ENCODE results near the gene PEX14. TPM values are rescaled to one million over a fixed set of nuclear protein-coding genes. Genes with fewer than 3 reads are reported as not detected.

The PEX14 gene
- total RNA-seq, 1 donor from 2014 or later = 47.6 TPM

DNA sequence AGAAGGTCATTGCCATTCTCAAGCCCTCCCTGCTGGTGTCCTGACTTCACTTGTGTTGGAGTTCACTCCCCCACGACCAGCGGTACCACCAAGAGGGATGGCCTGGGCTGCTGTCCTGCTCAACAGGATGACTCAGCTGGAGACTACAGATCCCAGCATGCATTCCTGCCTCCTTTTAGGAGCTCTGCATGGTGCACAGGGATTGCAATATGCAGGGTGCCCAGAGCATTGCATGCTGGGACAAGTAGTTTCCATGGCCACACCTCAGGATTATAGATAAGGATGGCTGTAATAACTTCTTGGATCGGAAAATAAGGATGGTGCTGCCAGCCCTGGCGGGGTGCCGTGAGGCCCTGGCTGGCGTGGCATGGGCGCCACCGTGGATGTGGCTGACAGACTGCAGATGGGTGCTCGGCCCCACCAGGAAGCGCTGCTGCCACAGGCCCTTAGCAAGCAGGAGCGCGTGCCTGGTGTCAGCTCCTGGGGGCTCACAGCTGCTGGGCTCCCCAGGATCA is 171.7 kb downstream of the PEX14 start:
- DNase-seq (ENCODE audit: low spot score) = no peak

DNA sequence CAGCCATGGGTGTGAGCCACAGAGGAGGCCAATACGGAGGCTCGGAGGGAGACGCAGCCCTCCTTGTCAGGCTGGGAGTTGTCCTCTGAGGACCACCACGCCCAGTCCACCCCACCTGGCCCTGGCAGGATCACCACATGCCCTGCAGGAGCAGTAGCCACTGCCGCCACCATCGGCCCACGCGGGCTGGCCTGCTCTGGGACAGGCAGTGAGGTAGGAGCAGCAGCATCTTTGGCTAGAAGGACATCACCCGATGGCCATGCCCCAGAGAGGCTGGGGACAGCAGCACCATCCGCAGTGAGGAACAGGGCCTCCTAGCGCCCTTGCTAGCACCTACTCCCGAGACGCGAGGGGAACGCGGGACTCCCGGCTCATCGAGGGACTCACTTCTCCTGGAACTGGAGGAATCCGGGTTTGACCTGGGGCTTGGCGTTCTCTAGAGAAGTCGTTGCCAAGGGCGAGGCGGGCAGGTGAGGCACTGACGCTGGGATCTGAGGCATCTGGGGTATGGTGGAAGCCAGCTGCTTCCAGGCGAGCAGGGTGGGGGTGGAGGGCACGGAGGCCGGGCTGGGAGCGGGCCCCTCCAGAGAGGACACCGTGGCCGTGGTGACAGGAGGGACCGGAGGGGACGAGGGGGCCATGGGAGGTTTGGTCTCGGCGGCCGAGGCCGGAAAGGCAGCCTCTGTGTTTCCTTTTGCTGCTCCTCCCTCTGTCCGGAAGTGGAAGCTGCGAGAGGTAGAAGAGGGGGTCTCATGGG is 172.8 kb downstream of the PEX14 start:
- DNase-seq (ENCODE audit: low spot score) = no peak

DNA sequence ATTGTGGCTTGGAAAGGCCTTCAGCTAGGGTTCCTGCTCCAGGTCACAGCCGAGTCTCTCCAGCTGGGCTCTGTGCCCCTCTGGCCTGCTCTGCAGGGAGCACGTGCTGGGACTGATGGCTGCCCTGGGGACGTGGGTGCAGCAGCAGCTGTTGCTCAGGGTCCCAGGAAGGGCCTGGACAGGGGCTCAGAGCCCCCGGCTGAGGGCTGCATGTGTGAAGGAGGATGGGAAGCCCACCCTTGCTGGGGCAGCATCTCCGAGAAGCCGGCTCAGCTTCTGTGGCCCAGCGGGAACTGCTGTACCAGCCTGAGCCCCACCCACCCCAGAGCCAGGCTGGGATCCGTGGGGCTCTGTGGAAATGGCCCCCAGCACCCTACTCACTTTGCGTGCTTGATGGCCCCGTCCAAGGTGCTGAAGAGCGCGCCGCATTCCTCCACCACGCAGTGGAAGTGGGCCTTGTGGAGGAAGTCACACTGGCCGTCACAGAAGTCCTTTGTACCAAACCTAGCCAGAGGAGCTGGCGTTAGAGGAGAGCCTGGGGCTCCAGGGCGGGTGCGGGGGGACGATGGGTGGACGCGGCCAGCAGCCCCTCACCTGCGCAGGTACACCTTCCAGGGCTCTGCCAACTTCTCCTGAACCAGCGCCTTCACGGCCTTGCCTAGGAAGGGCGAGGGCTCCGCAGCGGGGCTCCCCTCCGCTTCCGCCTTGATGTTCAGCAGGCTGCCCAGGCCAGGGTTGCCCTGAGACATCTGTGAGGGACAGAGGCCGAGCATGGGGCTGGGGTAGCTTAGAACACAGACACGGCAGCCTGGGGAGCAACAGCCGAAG is 174.2 kb downstream of the PEX14 start:
- no peak for DNase-seq (ENCODE audit: low spot score)

DNA sequence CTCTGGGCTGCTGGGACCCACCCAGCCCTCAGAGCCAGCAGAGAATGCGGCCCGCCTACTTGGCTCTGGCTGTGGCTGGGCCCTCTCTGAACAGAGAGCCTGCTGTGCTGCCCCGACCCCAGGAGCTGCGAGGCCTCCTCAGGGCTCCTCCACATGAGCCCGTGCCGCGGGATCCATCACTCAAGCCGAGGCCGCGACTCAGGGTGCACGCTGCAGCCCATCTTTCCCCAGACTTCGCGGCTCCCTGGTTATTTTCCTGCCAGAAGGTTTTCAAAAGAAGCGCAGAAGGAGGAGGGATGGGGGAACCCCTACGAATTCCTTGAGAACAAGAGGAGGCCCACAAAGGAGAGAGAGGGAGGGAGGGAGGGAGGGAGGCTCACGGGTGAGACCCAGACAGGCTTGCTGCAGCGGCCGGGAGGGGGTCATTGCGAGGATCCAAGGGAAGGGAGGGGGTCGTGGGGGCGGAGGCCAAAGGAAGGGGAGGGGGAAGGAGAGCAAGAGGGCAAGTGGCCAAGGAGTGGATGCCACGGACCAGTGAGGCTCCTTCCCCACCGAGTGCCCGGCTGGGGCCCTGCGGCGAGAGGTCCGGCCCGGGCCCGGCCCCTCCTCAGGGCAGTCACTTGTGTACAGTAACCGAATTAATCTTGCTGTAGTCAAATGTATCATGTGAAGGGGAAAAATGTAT is 174.9 kb downstream of the PEX14 start:
- no peak for DNase-seq (ENCODE audit: low spot score)

DNA sequence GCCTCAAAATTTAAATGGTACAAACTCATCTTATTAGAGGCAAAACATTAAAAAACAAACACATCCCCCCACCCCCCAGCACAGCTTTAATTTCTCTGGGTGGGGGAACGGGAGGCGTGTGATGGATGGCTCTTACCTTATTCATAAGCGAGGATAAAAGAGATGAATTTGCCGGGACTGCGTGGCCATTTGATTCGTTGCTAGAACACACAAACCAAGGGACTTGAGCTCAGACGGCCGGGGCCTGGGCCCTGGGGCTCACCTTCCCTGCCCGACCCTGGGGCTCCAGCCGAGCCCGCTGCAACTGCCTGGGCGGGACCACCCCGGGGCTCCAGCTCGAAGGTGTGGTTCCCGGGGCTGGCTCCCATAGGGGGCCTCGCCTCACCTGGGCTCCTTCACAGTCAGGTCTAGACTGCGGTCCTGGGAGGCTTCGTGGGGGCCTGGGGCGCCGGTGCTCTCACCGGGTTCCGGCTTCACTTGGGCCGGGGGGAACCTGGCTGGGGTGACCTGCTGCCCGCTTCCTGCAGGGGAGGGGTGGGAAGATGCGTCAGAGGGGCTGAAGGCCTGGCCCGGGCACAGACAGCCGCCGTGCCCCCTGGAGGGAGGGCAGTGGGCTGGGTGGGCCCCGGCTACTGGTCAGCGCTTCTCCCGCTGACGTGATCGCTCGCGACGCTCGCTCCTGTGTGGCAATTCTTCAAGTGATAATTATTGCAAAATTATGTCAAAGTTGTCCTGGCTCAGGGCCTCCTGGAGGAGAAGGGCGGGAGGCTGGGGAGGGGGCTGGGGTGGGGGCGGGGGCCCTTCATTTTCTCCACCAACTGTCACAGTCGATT is 176.0 kb downstream of the PEX14 start:
- DNase-seq (ENCODE audit: low spot score) = no peak

DNA sequence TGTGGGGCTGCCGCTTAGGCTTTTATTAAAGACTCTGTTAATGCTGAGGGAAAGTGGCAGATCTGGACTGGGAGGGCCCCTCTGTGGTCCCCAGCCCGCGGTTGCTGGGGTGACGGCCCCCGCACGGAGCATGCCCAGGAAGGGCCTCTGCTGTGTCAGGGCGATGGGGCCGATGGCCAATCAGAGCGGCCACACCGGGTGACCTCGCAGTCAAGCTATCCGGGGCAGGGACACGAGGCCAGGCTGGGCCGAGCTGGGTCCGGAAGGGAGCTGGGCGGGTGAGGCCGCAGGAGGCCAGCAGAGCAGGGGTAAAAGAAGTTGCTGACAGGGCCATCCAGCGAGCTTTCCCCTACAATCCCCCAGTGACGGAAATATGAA is 176.6 kb downstream of the PEX14 start:
- DNase-seq (ENCODE audit: low spot score) = no peak

DNA sequence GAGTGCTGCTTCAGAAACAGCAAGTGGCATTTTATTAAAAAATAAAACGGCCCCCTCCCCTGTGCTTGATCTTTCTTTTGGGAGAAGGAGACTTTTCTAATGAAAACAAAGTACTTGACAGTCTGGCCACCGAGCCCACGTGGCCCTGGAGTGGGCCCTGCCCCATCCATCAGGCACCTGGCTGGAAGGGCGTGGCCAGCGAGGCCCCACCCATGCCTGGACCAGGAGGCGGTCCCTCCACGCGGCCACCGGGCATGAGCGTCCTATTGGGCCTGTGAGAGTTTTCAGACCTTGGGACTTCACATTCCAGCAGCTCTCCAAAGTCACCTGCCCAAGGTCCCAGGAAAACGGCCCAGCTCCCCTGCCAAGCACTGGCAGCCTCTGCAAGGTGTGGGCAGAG is 177.0 kb downstream of the PEX14 start:
- no peak for DNase-seq (ENCODE audit: low spot score)

DNA sequence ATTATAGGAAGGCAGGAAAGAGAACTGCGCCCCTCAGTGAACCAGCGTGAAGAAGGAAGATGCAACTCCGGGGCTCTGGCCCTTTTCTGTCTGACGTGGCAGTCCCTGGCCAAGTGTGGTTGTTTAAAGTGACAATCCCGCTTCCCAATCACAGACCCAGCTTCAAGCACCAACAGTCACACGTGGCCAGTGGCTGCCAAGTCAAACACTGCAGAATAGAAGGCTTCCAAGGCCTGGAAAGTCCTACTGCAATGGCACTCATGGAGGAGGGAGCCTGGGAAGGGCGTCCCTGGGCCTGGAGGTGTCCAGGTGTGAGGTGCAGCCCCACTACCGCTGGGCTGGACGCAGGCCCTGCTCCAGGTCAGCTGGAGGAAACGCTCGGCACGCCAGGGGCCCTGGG is 177.9 kb downstream of the PEX14 start:
- no peak for DNase-seq (ENCODE audit: low spot score)

DNA sequence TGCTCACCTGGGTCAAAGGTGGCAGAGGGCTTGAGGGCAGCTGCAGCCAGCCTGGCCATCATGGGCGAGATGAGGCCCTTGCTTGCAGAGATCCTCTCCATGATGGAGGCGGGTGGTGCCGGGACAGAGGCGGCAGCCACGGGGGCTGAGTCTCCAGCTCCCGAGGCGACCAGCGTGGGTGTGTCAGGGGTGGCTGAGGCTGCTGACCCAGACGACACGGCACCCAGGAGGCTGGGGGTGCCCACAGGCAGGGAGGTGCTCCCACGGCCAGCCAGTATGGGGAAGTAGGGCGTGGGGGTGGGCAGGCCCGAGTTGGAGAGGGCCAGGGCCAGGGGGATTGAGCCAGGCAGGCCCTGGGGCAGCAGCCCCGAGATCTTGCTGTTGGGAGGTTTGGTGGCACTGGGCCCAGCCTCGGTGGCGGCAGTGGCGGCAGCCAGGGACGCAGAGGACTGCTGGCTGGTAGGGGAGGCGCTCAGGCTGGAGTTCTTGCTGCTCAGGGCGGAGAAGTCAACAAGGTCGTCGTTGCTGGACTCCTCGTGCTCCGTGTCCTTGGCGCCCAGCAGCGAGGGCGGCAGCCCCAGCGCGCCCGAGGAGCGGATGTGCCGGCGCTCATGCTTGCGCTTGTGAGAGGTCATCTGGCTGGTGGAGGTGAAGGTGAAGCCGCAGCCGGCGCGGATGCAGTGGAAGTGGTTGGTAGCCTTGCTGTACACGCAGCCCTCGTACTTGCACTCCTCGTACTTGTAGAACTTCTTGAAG is 178.8 kb downstream of the PEX14 start:
- no peak for DNase-seq (ENCODE audit: low spot score)

DNA sequence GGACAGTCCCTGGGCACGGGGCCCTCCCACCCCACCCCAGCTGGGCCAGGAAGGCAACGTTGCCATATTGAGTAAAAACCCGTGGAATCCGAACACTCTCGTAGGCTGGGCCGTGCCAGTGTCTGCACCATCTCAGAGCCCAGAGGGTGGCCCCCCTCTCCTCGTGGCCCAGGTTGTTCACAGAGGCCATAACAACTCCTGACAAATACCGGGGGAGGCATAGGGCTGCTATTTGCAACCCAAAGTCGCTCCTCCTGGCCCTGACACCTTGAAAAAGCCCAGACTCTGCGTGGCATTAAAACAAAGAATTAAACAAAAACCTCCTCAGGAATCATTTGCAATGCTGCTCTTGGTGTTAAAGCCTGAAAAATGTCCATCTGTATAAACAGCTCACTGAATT is 180.3 kb downstream of the PEX14 start:
- no peak for DNase-seq (ENCODE audit: low spot score)

DNA sequence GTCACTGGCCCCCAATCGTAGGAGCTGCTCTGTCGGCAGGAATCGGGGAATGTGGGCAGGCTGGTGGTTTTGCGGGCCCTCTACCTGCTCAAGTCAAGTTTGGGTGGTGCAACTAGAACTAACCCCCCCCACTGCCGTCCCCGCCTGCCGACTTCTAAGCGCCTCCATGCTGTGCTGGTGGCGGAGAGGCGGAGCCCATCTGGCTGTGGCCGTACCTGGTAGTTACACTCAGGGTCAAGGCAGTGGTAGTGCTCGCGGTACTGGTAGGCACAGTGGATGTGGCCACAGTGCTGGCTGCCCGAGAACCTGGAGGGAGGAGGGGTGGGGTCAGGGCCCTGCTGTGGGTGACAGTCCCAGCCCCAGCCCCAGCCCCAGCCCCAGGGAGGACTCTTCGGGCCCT is 181.7 kb downstream of the PEX14 start:
- DNase-seq (ENCODE audit: low spot score) = no peak

DNA sequence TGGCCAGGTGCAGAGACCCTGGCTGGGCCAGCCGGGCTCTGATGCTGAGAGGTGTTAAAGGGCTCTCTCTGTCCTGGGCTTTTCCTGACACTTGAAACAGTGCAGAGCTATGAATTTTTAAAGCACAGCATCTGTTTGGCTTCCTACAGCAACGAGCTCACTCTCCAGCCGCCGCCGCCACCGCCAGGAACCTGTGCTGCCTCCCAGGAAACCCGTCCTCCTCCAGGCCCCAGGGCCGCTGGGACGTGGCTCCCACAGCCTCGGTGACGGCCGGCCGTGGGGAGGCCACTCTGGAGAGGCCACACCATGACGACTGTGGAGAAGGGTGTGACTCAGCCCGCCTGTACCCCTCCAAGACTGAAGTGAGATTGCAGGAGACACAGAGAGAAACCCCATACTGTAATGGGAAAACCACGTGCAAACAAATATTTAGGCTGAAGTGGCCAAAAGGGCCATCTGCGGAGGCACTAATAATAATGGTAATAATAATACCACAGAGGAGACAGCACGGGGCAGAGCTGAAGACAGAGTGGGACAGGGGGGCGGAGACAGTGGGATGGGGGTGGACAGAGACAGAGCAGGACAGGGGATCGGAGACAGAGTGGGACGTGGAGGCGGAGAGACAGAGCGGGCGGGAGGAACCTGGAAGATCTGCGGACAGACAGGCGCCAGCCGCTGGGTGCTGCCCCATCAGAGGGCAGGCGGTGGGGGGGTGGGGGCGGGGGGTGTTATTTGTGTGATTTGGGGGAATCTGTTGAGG is 182.5 kb downstream of the PEX14 start:
- no peak for DNase-seq (ENCODE audit: low spot score)

DNA sequence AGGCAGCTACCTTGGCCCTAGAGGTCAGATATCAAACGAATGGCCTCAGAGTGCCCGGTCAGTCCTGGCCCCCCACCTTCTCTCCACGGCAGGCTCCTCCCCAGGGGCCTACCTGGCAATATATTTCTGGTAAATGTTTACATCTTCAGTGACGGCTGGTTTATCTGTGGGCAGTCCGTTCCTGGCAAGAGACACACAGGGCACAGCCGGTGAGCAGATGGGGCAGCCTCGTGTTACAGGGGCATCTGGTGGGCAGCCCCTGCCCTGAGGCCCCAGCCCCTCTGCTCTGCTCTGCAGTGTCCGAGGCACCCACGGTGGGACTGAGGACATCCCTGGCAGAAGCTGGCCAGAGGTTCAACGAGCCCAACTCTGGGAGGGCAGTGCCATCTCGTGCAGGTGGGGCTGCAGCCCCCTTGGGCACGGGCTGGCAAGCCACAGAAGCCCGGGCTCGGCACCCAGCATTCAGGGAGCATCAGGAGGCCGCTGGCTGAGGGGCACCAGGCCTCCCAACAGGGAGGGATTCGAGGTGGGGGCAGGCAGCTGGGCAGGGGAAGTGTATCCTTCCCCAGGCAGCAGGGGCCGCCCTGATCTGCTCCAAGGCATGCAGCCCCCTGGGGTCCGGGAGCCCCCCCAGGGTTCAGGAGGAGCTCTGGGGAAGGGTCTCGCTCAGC is 183.8 kb downstream of the PEX14 start:
- DNase-seq (ENCODE audit: low spot score) = no peak

DNA sequence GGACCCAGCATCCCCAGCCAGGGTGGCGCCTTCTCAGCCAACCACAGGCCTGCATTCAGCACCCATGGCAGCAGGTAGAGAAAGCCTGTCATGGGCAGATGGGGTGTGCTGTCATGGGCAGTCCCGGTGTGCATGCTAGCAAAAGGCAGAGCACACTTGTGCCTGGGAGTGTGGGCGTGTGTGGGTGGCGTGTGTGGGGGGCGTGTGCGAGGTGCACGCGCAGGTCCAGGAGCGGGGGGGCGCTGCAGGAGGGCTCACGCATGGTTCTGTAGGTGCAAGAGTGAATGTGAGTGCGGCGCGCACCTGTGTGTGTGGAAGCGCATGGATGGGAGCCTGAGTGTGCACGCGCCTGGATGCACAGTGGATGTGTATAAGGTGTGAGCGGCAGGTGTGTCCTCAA is 184.5 kb downstream of the PEX14 start:
- DNase-seq (ENCODE audit: low spot score) = no peak

DNA sequence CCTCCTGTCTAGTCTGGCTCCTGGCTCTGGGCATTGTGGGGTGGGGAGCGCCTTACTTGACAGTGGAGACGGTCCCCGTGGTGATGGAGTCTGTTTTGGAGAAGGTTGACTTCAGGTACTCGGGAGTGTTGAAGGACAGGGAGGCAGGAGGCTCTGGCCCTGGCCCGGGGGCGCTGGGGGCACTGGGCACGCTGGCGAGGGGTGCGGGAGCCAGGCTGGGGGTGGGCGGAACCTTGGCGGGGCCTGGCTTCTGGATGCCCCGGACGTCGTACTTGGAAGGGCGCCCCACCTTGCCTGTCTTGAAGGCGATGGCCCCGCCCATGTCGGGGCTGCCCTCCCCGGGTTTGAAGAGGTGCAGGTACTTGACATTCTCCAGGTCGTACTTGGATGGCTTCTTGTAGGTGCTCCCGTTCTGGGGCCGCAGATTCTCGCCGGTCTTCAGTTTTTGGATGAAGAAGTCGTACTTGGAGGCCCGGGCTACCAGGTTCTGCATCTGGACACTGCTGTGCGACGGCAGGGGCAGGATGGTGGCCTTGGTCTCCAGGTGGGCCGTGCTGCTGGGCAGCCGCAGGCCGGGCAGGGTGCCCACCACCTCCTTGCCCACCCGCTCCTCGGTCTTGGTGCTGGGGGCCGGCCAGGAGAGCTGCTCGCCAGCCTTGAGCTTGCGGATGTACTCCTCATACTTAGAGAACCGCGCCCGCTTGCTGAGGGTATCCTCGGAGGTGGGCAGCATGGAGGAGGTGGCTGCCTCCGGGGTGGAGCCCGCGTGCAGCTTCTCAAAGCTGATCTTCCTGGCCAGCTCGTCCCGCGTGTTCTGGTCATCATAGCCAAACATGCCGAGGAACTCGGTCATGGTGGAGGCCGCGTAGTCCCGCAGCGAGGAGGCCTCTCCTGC is 185.1 kb downstream of the PEX14 start:
- DNase-seq (ENCODE audit: low spot score) = no peak

DNA sequence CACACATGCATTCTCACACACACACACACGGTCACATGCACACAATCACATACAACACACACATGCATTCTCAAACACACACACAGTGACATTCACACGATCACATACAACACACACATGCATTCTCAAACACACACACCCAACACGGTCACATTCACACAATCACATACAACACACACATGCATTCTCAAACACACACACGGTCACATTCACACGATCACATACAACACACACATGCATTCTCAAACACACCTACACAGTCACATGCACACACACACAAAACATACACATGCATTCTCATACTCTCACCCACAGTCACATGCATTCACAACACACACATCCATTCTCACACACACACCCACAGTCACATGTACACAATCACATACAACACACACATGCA is 186.7 kb downstream of the PEX14 start:
- no peak for DNase-seq (ENCODE audit: low spot score)

DNA sequence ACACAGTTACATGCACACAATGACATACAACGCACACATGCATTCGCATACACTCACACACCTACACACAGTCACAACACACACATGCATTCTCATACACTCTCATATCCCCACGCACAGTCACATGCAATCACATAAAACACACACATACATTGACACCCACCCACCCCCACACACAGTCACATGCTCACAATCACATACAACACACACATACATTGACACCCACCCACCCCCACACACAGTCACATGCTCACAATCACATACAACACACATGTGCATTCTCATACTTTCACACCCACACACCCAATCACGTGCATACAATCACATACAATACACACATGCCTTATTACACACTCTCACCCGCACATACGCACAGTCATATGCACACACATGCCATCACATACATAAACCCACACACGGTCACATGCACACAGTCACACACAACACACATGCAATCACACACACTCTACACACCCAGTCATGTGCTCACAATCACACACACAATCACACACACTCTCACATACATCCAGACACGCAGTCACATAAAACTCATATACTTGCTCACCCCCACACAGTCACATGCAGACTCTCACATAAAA is 187.4 kb downstream of the PEX14 start:
- no peak for DNase-seq (ENCODE audit: low spot score)
